NCI-H345 treated with DMSO at 0.1 percent for 48 hours (cell line): ENCODE data around the gene MUC4.
A peak's percentile ranks its signal among the peaks of the same experiment; 100 is the strongest.

Source experiments
- DNase-seq: peaks from one replicate; lab custom pipeline; 2025; ENCODE audit not compliant: unreplicated experiment; lab: John Stamatoyannopoulos, UW

The MUC4 gene, protein sequence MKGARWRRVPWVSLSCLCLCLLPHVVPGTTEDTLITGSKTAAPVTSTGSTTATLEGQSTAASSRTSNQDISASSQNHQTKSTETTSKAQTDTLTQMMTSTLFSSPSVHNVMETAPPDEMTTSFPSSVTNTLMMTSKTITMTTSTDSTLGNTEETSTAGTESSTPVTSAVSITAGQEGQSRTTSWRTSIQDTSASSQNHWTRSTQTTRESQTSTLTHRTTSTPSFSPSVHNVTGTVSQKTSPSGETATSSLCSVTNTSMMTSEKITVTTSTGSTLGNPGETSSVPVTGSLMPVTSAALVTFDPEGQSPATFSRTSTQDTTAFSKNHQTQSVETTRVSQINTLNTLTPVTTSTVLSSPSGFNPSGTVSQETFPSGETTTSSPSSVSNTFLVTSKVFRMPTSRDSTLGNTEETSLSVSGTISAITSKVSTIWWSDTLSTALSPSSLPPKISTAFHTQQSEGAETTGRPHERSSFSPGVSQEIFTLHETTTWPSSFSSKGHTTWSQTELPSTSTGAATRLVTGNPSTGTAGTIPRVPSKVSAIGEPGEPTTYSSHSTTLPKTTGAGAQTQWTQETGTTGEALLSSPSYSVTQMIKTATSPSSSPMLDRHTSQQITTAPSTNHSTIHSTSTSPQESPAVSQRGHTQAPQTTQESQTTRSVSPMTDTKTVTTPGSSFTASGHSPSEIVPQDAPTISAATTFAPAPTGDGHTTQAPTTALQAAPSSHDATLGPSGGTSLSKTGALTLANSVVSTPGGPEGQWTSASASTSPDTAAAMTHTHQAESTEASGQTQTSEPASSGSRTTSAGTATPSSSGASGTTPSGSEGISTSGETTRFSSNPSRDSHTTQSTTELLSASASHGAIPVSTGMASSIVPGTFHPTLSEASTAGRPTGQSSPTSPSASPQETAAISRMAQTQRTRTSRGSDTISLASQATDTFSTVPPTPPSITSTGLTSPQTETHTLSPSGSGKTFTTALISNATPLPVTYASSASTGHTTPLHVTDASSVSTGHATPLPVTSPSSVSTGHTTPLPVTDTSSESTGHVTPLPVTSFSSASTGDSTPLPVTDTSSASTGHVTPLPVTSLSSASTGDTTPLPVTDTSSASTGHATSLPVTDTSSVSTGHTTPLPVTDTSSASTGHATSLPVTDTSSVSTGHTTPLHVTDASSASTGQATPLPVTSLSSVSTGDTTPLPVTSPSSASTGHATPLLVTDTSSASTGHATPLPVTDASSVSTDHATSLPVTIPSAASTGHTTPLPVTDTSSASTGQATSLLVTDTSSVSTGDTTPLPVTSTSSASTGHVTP (N-terminal part only)

DNA sequence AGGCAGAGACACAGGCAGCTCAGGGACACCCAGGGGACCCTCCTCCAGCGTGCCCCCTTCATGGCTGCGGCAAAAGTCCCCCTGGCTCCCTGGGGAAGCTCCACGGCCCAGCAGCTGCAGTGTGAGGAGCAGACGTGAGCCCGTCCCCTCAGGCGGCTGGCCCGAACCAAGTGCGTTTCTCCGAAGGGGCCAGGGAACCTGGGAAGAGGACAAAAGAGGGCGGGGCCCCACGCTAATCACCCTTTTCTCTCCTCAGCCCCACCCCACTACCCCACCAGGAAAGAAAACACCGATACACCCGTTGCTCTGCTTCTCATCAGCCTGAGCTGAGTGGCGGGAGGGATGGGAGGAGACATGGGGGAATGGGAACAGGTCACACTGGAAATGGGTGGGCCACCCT is at the start of gene MUC4:
Gene MUC4, minus strand, starts transcription at position 174 of the 400 bp plus-strand sequence. Its CDS starts 112 bp downstream, at position 62.
- DNase-seq, result peak; percentile 18

DNA sequence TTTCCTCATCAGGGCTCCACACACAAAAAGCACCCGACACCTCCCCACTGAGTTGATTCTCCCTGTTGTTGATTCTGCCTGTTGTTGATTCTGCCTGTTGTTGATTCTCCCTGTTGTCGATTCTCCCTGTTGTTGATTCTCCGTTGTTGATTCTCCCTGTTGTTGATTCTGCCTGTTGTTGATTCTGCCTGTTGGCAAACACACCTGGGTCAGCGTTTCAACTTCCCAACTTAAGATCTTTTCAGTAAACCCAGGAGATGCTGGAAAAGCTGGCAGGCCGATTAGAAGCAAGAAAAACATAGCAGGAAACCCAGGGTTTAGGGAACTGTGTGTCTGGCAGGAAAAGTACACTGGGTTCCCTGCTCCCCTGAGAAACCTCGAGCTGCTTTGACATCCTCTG is 48.7 kb upstream of the MUC4 start:
- peak; percentile 74 for DNase-seq

DNA sequence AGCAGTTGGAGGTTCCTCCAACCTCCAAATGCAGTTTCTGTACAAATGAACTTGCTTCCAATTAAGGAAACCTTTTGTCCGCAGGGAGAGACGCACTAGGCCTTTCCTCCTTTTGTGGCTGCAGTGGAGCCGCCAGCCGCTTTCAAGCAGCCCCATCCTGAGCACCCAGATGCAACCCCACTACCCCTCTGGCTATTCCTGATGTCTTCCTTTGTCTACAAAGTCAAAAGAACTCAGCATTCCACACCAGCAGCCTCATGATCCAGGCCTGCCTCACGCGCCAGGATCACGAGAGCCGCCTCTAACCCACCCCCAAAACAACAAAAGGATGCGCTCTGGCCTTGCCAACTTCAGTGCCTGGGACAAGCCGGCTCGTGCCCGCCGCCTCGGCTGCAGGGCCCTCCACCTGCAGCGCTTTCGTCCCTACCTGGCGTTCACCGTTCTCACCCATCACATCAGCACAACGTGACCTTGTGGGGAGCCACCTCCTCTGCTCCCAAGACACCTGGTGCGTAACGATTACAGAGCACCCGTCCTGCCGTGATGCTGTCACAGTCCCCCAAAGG is 48.2 kb upstream of the MUC4 start:
- peak; percentile 74 for DNase-seq

DNA sequence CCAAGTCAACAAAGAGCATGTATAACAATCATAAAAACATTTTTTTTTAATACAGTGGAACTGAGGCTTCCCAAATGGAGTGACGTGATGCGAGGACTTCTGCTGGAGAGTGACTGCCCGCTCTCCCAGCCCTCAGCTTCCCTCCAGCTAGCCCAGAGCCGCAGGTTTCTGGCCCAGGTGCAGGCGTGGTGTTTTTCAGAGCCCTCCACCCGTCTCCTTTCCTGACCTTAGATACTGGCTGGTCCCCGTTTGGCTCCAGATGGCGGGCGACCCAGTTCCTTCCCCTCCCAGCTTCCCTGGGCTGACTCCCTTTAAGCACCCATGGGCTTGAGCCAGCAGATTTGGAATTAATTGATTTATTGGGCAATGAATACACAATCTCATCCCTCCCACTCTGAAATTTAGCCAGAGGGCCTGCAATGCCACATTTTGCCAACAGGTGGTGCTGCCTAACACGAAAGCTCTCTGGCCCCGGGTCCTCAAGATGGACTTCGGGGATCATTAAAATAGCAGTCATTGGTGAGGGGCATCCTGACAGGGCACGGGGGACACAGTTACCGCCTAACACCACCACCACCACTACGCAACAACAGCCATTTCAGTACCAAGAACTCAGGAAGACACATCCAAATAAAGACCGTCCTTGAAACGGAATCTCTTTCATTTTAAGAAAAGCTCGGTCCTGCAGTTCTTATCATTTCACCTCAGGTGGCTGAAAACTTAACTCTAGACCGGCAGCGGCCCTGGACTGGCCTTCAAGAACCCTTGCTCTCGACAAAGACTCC is 47.5 kb upstream of the MUC4 start:
- peak; percentile 62 for DNase-seq

DNA sequence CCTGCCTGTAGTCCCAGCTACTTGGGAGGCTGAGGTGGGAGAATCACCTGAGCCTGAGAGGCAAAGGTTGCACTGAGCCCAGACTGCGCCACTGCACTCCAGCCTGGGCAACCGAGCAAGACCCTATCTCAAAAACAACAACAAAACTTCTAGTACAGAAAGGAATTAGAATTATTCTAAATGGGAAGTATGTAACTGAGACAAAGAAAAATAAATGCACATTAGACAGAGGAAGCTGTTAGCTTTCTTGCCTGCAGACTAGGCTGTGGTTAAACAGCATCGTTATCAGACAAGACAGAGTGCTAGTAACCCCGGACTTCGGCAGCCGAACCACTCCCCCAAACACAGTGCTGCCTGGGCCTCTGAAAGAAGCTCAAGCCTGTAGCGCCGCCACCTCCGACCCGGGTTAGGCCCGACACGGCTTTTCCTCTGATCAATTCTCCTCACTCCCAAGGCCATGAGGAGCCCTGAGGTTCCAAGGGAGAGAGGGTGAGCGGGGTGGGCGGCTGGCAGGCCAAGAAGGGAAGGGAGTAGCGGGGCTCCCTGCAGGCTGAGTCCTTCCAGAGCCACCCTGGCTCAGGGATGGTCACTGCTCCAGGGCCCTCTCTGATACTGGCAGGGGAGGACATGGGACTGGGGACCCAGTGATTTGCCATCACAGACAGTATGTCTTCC is 44.8 kb upstream of the MUC4 start:
- DNase-seq, result no peak

DNA sequence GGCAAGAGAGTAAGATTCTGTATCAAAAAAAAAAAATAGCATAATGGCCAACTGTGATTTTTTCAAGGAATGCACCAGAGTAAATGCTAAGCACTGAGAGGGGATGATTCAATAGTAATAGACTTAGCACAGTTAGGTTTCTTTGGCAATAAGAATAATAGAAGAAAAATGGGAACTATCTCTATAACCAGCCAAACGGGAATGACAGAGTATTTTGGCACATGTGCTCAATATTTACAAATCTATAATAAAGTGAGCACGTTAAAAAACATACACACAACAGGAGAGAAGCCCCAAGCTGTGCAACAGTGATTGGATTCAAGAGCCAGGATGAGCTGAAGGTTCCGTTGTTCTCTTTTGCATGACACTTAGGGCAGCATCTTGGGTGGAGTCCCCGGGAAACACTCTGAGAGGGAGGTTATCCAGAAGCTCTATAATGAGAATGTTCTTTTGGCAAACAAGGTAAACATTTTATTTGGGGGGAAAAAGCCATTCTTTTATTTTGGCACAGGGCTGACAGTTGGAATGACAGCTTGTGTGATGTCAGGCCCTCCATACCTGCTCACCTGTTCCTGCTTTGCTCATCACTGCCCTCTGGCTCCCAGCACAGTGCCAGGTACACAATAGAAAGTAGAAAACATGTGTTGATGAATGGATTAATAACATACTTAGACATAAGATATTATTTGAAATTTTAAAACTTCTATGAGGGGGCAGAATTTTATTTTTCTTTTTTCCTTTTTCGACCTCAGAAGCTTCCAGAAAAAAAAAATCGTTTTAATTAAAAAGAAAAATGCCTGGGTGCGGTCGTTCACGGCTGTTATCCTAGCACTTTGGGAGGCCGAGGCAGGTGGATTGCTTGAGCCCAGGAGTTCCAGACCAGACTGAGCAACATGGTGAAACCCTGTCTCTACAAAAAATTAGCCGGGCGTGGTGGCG is 44.0 kb upstream of the MUC4 start:
- no peak for DNase-seq

DNA sequence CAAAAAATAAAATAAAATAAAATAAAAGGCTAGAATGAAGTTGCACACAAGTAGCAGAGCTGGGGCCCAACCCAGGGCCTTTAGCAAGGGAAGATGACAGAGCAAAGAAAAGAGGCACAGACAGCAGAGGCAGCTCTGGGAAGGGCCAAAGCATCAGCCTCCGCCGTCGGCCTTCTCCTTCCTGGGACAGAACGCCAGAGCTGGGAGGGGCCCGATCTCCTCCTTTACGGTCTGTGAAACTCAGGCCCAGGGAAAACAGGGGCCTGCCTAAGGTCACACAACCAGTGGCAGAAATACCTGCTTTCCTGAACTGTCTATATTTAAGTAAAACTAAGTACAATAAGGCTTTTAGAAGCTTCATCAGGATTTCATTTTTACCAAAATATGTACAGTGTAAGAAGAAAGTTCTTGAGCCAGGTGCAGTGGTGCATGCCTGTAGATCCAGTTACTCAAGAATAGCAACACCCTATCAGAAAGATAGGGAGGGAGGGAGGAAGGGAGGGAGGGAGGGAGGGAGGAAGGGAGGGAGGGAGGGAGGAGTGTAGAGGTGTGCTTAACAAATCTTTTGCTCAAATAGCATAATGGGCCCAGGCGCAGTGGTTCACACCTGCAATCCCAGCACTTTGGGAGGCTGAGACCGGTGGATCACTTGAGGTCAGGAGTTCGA is 43.0 kb upstream of the MUC4 start:
- DNase-seq, result no peak

DNA sequence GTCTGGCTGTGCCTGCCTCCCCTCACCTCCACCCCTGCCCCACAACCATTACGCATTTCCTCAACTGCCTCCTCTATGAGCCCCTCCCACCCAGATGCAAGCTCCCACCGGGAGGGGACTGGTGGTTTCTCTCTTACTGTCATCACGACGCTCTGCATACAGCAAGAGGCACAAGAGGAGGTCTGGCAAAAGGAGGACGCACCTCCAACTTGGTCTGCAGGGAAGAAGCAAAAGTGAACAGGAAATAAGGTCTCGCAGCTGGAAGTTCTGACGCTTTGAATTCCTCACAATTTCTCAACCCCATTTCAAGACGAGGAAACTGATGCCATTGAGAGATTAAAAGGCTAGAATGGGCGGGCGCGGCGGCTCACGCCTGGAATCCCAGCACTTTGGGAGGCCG is 42.3 kb upstream of the MUC4 start:
- no peak for DNase-seq

DNA sequence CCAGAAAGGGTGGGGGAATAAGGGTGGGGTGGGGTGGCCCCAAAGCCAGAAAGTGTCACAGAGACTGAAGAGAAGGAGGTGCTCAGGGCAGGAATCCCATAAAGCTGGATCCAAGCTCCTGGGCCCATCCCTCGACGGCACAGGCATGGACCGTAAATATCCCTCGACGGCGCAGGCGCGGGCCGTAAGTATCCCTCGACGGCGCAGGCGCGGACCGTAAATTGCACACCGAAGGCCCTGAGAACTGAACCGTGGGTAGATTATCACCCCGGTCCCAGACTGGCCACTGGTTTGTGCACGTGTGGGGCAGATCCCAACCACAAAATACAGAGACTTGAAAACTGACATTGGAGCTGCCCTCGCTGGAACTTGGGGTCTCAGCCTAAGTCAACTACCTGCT is 41.3 kb upstream of the MUC4 start:
- DNase-seq, result no peak

DNA sequence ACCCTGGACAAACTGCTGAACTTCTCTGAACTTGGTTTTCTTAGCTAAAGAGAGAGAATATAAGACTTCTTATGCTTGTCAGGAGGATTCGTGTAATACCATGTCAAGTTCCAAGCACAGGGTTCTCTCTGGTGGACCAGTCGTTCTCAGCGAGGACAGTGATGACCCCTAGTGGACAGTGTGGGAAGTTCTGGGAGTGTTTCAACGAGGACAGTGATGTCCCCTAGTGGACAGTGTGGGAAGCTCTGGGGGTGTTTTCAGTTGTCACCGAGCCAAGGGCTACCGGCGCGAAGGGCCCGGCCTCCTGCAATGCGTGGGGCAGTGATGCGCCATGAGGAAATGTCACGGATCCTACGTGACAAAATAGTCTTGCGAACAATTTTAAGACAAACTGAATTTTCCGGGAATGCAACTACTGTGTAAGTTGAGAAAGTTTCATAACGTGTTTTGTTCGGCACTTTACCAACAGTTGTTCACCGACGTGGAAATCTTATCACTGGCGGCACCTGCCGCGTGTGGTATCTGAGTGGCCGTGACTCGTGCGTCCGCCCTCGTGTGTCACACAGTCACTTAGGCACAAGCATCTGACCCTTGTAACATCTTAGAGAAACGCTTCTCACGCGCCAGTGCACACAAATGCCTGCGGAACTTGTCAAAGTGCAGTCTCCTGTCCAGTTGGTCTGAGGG is 39.3 kb upstream of the MUC4 start:
- DNase-seq, result peak; percentile 93

DNA sequence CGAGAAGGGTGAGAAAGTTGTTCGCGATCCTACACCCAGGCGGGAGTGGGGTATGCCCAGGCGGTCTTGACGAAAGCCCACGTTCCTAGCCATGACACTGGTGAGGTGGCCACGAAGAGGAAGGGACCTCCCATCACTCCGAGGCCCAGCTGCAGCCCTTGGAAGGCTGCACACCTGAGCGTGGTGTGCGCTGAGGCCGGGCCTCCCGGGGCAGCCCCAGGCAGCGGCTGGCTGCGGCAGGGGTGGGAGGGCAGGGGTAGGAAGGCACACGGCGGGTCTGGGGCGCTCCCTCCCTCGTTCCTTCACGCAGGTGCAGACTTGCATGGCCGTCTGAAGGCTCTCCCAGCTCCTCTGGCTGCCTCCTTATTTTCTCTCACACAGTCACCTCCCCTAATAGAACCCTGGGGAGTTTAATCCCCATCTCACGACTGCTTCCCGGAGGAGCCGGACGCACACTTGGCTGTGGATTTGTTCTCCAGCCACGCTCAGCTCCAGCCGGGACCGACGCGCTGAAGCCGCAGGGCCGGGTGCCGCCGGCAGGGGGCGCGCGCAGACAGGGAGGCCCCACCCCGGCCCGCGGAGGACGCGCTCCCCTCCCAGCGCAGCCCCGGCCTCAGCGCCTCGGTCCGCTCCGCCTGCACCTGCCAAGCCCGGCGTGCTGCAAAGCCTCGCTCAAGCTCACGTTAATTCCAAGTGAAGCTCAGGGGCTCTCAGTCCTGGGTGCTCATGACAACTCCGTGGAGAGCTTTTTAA is 37.8 kb upstream of the MUC4 start:
- no peak for DNase-seq

DNA sequence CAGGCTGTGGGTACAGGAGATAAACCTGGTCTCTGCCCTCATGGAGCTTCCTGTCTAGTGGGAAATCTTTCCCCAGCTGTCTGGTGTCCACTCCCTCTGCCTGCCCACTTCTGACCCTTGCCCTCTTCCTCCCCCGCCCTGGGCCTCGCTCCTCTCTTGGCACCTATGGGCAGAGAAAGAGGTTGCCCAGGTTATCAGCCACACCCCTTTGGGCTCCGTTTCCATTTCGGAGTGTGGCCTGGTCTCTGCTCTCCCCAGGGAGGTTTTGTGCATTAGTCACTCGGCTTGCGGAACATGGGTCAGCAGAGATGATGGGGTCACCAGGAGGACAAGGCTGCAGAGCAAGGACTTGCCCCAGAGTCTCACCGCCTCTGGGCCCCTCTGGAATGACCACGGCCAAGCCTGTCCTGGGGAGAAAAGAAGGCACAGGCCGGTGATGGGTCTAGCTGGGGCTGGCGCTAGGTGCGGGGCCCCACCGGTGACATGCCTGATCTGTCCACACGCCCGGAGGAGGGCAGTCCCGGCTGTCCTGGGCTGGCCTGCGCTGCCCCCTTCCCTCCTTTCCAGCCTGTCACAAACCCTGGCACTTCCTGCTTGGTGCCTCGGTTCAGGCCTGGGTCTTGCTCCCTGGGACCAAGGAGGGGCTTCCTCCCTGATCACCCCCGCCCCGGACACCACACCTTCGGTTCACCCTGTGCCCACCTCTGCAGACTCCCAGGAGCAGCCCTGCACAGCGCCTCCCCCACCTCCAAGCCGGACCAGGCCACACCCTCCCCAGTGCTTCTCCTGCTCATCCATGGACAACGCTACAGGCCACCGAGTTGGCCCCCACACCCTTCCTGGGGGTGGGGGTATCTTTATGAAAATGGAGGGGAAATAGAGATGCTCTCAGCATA is 35.6 kb upstream of the MUC4 start:
- no peak for DNase-seq

DNA sequence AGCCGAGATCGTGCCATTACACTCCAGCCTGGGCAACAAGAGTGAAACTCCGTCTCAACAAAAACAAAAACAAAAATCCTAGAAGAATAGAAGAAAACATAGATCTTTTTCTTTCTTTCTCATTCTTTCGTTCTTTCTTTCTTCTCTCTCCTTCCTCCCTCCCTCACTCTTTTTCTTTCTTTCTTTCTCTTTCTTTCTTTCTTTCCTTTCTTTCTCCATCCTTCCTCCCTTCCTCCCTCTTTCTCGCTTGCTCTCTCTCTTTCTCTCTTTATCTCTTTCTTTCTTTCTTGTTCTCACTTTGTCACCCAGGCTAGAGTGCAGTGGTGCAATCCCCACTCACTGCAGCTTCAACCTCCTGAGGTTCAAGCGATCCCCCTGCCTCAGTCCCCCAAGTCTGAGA is 33.8 kb upstream of the MUC4 start:
- no peak for DNase-seq

DNA sequence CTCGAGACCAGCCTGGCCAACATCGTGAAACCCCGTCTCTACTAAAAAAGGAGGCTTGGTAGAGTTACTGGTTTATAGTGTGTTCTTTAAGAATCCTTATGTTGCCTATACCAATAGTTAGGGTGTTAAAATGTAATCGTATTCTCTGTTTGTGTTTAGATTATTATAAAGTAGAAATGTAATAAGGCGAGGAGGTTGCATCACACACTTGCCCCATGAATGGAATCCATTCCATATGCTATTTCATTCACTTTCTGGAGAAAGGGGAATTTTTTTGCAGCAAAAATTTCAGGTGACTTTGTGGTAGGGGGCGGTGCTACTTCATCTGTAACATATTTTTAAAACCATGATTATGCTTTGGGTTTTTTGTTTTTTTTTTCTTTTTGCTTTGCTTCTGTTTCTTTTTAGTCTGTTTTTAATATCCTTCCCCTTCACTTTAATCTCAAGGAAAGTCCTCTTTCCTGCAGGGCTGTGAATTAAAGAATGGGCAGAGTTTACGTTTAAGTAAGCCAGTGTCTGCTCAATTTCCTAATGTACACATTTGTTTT is 33.0 kb upstream of the MUC4 start:
- DNase-seq, result no peak

DNA sequence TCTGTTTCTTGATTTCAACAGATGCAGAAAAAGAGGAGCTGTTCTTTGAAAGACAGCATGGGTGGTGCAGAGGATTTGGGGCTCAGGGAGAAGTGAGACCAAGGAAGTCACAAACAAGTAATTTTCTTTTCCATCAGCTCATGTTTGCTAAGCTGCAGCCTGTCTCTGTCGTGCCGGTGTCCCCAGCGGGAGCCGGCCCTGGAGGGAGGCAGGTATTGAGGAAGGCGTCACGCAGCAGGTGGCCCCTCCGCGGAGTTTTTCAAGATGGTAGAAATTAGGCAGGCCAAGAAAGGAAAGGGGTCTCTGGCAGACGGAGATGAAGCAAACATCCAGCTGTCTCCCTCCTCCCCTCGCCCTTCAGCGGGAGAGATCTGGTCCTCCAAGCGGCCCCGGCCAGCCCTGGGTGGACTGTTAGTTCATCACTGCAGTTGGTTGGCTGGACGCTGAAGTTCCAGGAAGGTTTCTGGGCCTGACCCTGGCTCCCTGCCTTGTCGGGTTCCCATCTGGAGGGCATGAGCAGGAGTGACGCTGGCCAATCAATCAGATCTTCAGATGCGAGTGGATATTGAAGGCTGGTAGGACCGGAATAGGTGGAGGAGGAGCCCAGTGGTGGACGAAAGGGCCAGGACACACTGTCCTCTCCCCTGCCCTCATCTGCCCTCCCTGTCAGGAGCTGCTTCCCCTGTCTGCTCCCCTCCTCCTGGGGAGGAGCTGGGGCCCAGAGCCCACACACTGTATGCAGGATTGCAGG is 27.7 kb upstream of the MUC4 start:
- DNase-seq, result no peak
